ENCODE data around the gene LHFPL3. TPM values are rescaled to one million over a fixed set of nuclear protein-coding genes. Genes with fewer than 3 reads are reported as not detected.

LHFPL3 gene
- total RNA-seq, 1 experiment from 2014 or later = not detected

DNA sequence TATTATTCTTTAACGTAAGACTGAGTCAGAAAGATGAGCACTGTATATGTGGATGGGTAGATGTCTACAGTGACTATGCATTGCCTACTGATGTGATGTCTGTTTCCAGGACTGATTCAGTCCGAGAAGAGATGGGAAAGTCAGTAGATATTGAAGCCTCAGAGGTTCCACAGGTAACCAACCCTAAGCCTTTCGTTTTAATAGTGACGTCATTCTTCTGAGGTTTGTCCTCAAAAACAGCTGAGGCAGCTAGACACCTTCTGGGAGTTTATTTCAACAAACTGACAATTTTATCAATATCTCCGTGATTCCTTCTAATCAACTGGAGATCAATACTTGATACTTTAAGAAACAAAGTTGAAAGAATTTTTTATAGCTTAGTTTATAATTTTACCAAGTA is 171.6 kb downstream of the LHFPL3 start:
- H3K27ac ChIP-seq (ENCODE audit: low read depth, low read length) = no peak overlapping the region
- H3K4me1 ChIP-seq (ENCODE audit: control insufficient read depth in 1 of 2, insufficient read depth in 2 of 2, low read length in 2 of 2) = no peaks in the 10 kb centered on the region
- intact Hi-C loops (cut with micrococcal nuclease) = no loop called here
- RAD21 ChIA-PET (ENCODE audit: low non-redundant PET in 1 of 2, low total read pairs in 2 of 2, uncharacterized antibody in 2 of 2, unreplicated experiment in 2 of 2) = no interaction called here
- no peak overlapping the region for H2AFZ ChIP-seq (ENCODE audit: low read depth, low read length, poor library complexity, severe bottlenecking)
- H3K4me3 ChIP-seq (replicated peaks in 1 of 2; ENCODE audit: low read depth in 1 of 2, low read length in 2 of 2) = no peak overlapping the region
- no peak overlapping the region for H3K9ac ChIP-seq (ENCODE audit: low read length)
- BruUV-seq (replicated peaks) = no TSS peak
- H3K27me3 ChIP-seq (ENCODE audit: insufficient read depth, low read length) = 0 out of 2 replicates have a peak, but pooled peaks cover 8% of the 10 kb centered on the region
- no peaks in the 10 kb centered on the region for H3K36me3 ChIP-seq (ENCODE audit: control insufficient read depth in 1 of 2, insufficient read depth in 2 of 2, low read length in 2 of 2)
- no peaks in the 10 kb centered on the region for H3K79me2 ChIP-seq (ENCODE audit: insufficient read depth, low read length)
- H4K20me1 ChIP-seq (ENCODE audit: insufficient read depth) = no peaks in the 10 kb centered on the region
- no peak for DNase-seq (ENCODE audit: low read depth, low spot score)
- POLR2A ChIA-PET = no interaction called here
- CTCF ChIA-PET = no interaction called here
- H3K9me3 ChIP-seq (ENCODE audit: control insufficient read depth in 1 of 2, insufficient read depth in 1 of 2, low read depth in 1 of 2, low read length in 2 of 2) = no peaks in the 10 kb centered on the region
- ATAC-seq = no peak
- no peak for TF ChIP-seq EZH2phosphoT487 (IDR thresholded peaks at IDR 0.05; ENCODE audit: borderline replicate concordance)
- TF ChIP-seq SP1 (IDR thresholded peaks at IDR 0.05; ENCODE audit: low read depth) = no peak
- no peak for TF ChIP-seq CBX3 (IDR thresholded peaks at IDR 0.05; ENCODE audit: low read depth)
- no peak for TF ChIP-seq YY1 (IDR thresholded peaks at IDR 0.05; ENCODE audit: extremely low read depth, insufficient replicate concordance, low read depth, low read length)
- no peak for TF ChIP-seq FOSL1 (IDR thresholded peaks at IDR 0.05; ENCODE audit: low read depth)
- no peak for TF ChIP-seq TCF7L2 (IDR thresholded peaks at IDR 0.05; ENCODE audit: borderline replicate concordance, extremely low read depth, insufficient read depth, insufficient read length)
- TF ChIP-seq, protein P1, sequence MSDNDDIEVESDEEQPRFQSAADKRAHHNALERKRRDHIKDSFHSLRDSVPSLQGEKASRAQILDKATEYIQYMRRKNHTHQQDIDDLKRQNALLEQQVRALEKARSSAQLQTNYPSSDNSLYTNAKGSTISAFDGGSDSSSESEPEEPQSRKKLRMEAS (IDR thresholded peaks at IDR 0.05) = no peak
- no peak for TF ChIP-seq POLR2AphosphoS5 (IDR thresholded peaks at IDR 0.05; ENCODE audit: low read depth, low read length)
- TF ChIP-seq ELF1 (IDR thresholded peaks at IDR 0.05; ENCODE audit: borderline replicate concordance, low read depth) = no peak
- TF ChIP-seq ZNF274 (IDR thresholded peaks at IDR 0.05; ENCODE audit: low read depth, low read length) = no peak
- TF ChIP-seq EGR1 (IDR thresholded peaks at IDR 0.05; ENCODE audit: low read depth) = no peak
- H3K9me2 ChIP-seq (ENCODE audit: insufficient read depth) = no peaks in the 10 kb centered on the region
- H3K4me2 ChIP-seq (ENCODE audit: low read length) = no peak overlapping the region

DNA sequence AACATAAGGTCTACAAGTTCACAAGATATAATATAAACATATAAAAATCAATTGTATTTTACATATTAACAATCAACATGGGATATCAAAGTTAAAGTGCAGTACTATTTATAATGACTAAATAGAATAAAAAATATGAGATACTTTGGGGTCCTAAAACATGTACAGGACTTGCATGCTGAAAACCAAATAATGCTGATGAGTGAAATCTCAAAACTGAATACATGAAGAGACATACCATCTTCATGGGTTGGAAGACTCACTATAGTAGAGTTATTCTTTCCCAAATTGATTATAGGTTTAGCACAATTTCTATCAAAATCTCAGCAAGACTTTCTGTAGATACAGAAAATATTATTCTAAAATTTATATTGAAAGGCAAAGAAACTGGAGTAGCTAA is 181.5 kb downstream of the LHFPL3 start:
- H3K9me2 ChIP-seq (ENCODE audit: insufficient read depth) = no peaks in the 10 kb centered on the region
- H2AFZ ChIP-seq (ENCODE audit: low read depth, low read length, poor library complexity, severe bottlenecking) = no peak overlapping the region
- TF ChIP-seq POLR2A (IDR thresholded peaks at IDR 0.05; ENCODE audit: borderline replicate concordance, extremely low read depth, insufficient read depth, insufficient read length) (no peak), EGR1 (IDR thresholded peaks at IDR 0.05; ENCODE audit: low read depth) (no peak), ELF1 (IDR thresholded peaks at IDR 0.05; ENCODE audit: borderline replicate concordance, low read depth) (no peak)
- TF ChIP-seq, protein P1 (IDR thresholded peaks at IDR 0.05) = no peak
- H3K27me3 ChIP-seq (ENCODE audit: insufficient read depth, low read length) = peaks cover 5% of the 10 kb centered on the region; the same call in 1 of the 2 replicates
- H3K36me3 ChIP-seq (ENCODE audit: control insufficient read depth in 1 of 2, insufficient read depth in 2 of 2, low read length in 2 of 2) = no peaks in the 10 kb centered on the region
- no peak overlapping the region for H3K4me2 ChIP-seq (ENCODE audit: low read length)
- no peaks in the 10 kb centered on the region for H3K9me3 ChIP-seq (ENCODE audit: control insufficient read depth in 1 of 2, insufficient read depth in 1 of 2, low read depth in 1 of 2, low read length in 2 of 2)
- no TSS peak for BruUV-seq (replicated peaks)
- ChIA-PET RAD21 (ENCODE audit: low non-redundant PET in 1 of 2, low total read pairs in 2 of 2, uncharacterized antibody in 2 of 2, unreplicated experiment in 2 of 2) (no interaction called here), CTCF (no interaction called here), POLR2A (no interaction called here)
- ATAC-seq (no peak), DNase-seq (ENCODE audit: low read depth, low spot score) (no peak)
- no peak overlapping the region for H3K27ac ChIP-seq (ENCODE audit: low read depth, low read length)
- intact Hi-C loops (cut with micrococcal nuclease) = no loop called here
- no peak overlapping the region for H3K9ac ChIP-seq (ENCODE audit: low read length)
- H4K20me1 ChIP-seq (ENCODE audit: insufficient read depth) = no peaks in the 10 kb centered on the region
- no peaks in the 10 kb centered on the region for H3K4me1 ChIP-seq (ENCODE audit: control insufficient read depth in 1 of 2, insufficient read depth in 2 of 2, low read length in 2 of 2)
- H3K79me2 ChIP-seq (ENCODE audit: insufficient read depth, low read length) = no peaks in the 10 kb centered on the region
- H3K4me3 ChIP-seq (replicated peaks in 1 of 2; ENCODE audit: low read depth in 1 of 2, low read length in 2 of 2) = no peak overlapping the region
